CD4-positive, alpha-beta T cell treated with Interleukin-1 beta for 1 hour (primary cell): ENCODE measurements around the gene ITGB1BP1.

Source experiments
- DNase-seq, 2 donors: peaks; one replicate each; pipeline ENCODE4 v3.0.0-alpha.2; 2020 to 2022

Gene ITGB1BP1

GRCh38 chr2:9423100-9423921 lies at the start of gene ITGB1BP1, which contains the start of gene CPSF3:
Gene ITGB1BP1 (minus strand): TSS chr2:9423528. CDS start chr2:9418697, 4,831 bp downstream.
Gene CPSF3 (plus strand): TSS chr2:9423654. CDS start chr2:9423774, 120 bp downstream.
- peak; percentile 97 for DNase-seq

GRCh38 chr2:9472511-9472910 lies 49.2 kb upstream of the ITGB1BP1 start:
- DNase-seq: no peak

GRCh38 chr2:9471206-9471605 lies 47.9 kb upstream of the ITGB1BP1 start:
- DNase-seq: no peak

GRCh38 chr2:9467687-9468086 lies 44.4 kb upstream of the ITGB1BP1 start:
- DNase-seq: no peak

- DNase-seq: no peak
Observed at GRCh38 chr2:9466147-9466683, 42.9 kb upstream of the ITGB1BP1 start.

GRCh38 chr2:9465170-9465569 lies 41.8 kb upstream of the ITGB1BP1 start:
- DNase-seq: no peak

GRCh38 chr2:9463698-9464034 lies 40.3 kb upstream of the ITGB1BP1 start:
- DNase-seq: no peak

- DNase-seq: no peak
Observed at GRCh38 chr2:9462886-9463697, 39.8 kb upstream of the ITGB1BP1 start.

- no peak for DNase-seq
Observed at GRCh38 chr2:9462313-9462712, 39.0 kb upstream of the ITGB1BP1 start.

- DNase-seq: no peak
Observed at GRCh38 chr2:9461079-9461478, 37.8 kb upstream of the ITGB1BP1 start.

- DNase-seq: no peak
Observed at GRCh38 chr2:9460441-9461017, 37.2 kb upstream of the ITGB1BP1 start.

GRCh38 chr2:9451231-9451630 lies 27.9 kb upstream of the ITGB1BP1 start:
- no peak for DNase-seq

GRCh38 chr2:9445089-9445488 lies 21.8 kb upstream of the ITGB1BP1 start:
- no peak for DNase-seq

- no peak for DNase-seq
Observed at GRCh38 chr2:9443526-9443925, 20.2 kb upstream of the ITGB1BP1 start.

- no peak for DNase-seq
Observed at GRCh38 chr2:9441556-9441955, 18.2 kb upstream of the ITGB1BP1 start.

GRCh38 chr2:9440058-9440727 lies 16.9 kb upstream of the ITGB1BP1 start:
- DNase-seq: no peak

- DNase-seq: no peak
Observed at GRCh38 chr2:9439536-9439935, 16.2 kb upstream of the ITGB1BP1 start.

GRCh38 chr2:9434489-9434888 lies 11.2 kb upstream of the ITGB1BP1 start:
- no peak for DNase-seq

- no peak for DNase-seq
Observed at GRCh38 chr2:9430316-9431293, 7.3 kb upstream of the ITGB1BP1 start.

- DNase-seq: no peak
Observed at GRCh38 chr2:9428965-9429577, 5.7 kb upstream of the ITGB1BP1 start.
